SK-N-SH (cell line): ENCODE measurements around the gene GAS7.

Source experiments
- ELF1 ChIP-seq: IDR thresholded peaks from 2 replicates; pipeline ENCODE4 v1.4.0; 2012
- EP300 ChIP-seq, 2 experiments: IDR thresholded peaks; 2 replicates each; pipeline versions ENCODE4 v1.4.0 to v1.6.1; 2012; ENCODE audit warnings: borderline replicate concordance in 1 of 2, low read depth in 1 of 2, low read length in 1 of 2
- NFIC ChIP-seq: IDR thresholded peaks from 2 replicates; pipeline ENCODE4 v1.4.0; 2012; ENCODE audit warnings: borderline replicate concordance
- REST ChIP-seq: IDR thresholded peaks from 2 replicates; pipeline ENCODE4 v1.6.1; 2012; ENCODE audit warnings: mild to moderate bottlenecking, low read depth, low read length, moderate library complexity
- TEAD4 ChIP-seq: IDR thresholded peaks from 2 replicates; pipeline ENCODE4 v1.4.0; 2012; ENCODE audit warnings: mild to moderate bottlenecking, borderline replicate concordance; ENCODE audit not compliant: insufficient read depth

DNA sequence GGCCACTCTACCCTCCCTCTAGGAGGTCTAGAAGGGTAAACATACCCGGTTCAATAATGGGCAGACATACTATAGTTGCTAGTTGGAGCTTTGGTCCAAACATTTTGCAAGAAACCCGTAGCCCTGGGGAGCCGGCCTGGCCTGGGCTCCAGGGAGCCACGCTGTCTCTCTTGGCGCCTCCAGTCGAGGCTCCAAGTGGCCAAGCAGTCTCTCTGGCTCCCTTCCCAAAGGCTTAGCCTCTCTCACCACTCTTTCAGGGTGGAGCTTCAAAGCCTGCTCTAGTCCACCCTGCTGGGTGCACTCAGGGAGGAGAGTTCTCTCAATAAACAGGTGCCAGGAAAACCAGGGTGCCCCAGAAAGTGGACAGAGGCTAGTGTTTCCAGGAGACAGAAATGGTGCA is 325.6 kb downstream of the GAS7 start:
- TF ChIP-seq REST (no peak), NFIC (no peak), TEAD4 (no peak), EP300 (IDR thresholded peaks at IDR 0.05; ENCODE audit: borderline replicate concordance in 1 of 2, low read depth in 1 of 2, low read length in 1 of 2) (no peak), ELF1 (no peak)
